Embryonic facial prominence (tissue), 1 donor: ENCODE data around the gene PLEKHA5.
"Not testable (repeated sequence)": the region's sequence is repeated elsewhere in the genome, so short reads cannot be mapped to it uniquely, and the experiment has no call there.

Source experiments
- DNase-seq: peaks from one replicate; pipeline ENCODE4 v3.0.0-alpha.2; 2016; ENCODE audit errors: extremely low spot score

The PLEKHA5 gene

DNA sequence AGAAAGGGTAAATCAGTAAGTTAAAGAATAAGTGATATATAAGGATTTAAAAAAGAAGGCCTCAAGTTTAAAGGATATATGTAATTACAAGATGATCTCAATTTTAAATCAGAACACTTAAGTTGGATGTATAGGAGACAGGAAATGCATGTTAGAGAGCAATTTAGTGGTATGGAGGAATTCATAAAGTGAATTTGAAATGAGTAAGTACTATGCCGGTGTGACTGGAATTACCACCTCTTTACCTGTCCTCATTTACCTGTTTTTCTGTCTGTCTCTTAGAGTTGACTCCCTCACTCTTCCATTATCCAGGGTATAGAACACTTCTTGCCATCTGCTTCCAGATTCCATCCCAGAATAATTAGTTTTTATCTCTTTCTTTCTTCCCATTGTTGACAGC lies 73.5 kb downstream of the PLEKHA5 start:
- no peak for DNase-seq

DNA sequence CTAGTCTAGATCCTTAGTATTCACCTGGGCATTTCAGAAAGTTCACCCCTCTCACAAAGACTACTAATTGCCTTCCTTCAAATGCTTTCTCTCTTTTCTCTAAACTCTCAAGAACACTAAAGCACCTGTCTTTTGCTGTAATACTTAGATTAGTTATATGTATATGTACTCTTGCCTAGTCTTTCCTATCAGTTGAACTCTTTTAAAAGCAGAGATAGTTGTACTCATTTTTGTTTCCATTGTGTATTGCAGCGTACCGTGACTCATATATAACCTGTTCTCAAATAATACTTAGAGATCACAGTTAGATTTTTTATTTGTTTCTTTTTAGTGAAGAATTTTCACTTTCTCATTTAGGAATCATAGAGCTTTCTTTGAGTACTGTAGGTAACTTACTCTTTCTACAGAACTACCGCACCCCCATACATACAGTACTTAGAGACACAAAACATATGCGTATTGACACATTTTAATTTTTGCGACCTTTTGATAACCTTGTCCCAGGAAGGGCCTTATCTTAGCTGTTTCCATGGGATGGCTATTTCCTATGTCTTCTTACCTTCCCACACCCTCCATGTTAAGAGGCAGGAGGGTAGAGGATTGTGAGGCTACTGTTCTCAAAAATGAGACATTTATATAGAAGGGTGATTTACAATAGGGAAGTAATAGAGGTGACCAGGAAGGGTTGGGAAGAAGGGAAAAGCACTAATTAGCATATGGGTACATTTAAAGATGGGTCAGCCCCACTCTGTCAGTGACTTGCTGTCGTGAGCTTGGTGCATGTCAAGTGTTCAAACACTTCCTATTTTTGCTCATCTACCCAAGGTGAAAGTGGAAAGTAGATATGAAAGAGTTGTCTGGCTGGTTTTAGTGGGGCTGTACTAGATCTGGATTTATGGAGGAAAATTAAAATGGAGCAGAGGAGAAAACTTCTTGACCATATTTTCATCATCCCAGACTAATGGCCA lies 74.3 kb downstream of the PLEKHA5 start:
- DNase-seq, result no peak

DNA sequence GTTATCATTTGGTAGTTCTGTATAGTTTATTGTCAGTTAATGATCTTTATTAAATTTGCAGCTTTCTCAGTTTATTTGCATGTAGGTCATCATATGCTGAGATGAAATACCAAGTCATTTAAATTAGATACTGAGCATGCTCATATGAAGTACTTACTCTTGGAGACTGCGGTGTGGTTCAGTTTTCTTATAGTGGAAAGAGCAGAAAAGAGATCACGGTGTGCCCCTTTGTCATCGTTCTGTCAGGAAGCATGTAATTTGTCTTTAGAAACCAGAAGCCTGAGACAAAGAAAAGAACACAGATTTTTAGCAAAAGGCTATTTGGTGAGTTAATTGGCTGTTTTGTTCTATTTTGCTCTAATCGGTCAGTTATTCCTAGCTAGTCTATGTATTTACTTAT lies 75.6 kb downstream of the PLEKHA5 start:
- no peak for DNase-seq

DNA sequence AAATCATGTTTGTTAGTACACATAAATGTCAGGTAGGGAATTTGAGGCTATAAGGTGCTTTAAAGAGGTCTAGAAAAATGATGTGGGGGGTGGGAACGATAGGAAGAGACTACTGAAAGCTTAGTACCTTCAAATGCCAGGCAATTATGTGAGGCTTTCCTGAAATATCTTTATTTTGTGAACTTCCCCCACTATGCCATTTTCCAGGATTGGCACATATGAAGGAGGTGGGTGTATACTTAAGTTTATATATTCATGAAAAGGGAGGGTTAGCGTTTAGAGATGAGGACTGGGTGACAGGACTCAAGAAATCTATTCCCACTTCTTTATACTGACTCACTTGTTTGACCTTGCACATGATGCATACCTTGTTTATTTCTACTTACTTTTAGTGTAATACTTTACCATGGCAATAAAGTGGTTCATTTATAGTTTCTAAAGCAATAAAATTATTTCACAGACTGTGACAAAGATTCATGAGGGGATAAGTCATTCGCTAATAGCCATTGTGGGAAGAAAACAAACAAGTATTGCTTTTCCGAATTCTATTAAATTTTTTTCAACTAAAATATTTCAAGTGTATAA lies 77.1 kb downstream of the PLEKHA5 start:
- DNase-seq, result no peak

DNA sequence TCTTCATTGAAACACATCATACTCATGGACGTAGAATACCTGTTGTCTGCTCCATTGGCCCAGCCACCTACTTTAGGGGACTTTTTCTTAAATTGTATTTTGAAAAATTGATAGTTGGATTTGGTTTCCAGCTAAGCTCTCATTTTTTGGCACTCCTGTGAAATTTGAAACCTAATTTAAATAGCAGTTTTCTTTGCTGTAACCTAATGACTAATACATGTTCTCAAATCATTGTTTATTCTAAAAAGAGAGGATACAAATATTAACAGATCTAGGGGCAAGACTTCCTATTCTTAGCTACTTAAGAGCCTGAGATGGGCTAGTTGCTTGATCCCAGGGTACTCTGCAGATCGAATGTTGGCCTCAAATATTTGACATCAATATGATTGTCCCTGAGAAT lies 78.9 kb downstream of the PLEKHA5 start:
- no peak for DNase-seq

DNA sequence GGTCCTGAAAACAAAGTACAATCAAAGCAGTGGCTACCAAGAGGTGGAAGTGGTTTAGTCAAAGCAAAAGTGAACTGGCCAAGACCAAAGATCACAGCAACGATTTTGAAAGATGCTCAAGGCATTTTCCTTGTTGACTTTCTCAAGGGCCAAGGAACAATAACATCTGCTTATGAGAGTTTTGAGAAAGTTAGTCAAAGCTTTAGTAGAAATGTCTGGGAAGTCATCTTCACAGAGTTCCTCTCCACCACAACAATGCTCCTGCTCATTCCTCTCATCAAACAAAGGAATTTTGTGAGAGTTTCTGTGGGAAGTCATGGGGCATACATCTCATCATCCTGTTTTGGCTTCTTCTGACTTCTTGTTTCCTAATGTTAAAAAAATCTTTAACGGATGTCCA lies 80.1 kb downstream of the PLEKHA5 start:
- no peak for DNase-seq

GRCh38 chr12:19211802-19212201 lies 82.3 kb downstream of the PLEKHA5 start:
- no peak for DNase-seq

GRCh38 chr12:19212245-19212644 lies 82.7 kb downstream of the PLEKHA5 start:
- no peak for DNase-seq

- no peak for DNase-seq
Measured at GRCh38 chr12:19214020-19214419, 84.5 kb downstream of the PLEKHA5 start.

DNA sequence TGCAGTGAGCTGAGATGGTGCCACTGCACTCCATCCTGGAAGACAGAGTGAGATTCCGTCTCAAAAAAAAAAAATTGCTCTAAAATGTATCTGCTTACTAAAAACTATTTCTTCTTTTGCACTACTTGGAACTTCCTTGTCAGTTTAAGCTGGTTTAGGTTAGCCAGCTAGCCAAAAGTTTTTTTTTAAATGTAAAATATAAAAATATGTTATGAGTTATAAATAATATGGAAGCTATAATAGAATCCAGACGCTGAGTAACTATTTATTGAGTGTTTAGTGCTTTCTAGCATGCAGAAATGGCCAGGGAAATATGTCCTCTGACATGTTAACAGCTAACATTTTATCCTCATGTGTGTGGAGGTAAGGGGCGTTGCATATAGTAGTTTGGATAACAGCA lies 85.6 kb downstream of the PLEKHA5 start:
- peak; percentile 69 for DNase-seq

DNA sequence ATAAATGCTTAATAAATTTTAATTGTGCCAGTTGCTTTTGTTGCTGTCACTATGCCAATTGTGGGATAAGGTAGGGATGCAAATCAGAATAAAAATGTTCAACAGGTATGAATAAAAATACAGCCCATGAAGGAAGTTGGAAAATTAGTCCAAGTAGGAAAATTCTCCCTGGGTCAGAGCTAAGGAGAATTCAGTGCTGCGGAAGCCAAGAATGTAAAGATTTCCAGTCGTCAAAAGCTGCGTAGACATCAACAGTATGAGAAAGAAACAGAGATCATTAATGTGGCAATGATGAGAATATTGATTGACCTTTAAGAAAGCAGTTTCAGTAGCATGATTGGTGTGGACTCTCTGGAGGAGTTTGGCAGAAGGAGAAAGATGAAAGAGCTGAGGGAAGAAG lies 87.9 kb downstream of the PLEKHA5 start:
- DNase-seq, result no peak

DNA sequence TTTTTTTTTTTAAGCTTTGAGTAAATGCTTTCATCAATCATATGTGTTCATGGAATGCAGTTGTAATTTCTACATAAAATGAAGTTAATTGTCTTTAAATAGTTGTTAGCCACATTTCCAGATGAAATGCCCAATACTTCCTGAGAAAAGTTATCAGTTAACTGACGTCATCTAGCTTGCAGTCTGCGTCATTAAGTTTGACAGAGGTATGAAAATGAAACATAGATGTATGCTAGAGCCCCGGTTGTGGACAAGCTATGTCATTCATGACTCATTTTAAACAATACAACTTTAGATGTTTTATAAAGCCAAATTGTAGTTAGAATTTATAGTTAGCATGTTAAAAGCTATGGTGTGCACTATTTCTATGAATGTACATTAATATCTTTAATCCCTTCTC lies 90.7 kb downstream of the PLEKHA5 start:
- no peak for DNase-seq

GRCh38 chr12:19220852-19221466 lies 91.4 kb downstream of the PLEKHA5 start:
- no peak for DNase-seq

DNA sequence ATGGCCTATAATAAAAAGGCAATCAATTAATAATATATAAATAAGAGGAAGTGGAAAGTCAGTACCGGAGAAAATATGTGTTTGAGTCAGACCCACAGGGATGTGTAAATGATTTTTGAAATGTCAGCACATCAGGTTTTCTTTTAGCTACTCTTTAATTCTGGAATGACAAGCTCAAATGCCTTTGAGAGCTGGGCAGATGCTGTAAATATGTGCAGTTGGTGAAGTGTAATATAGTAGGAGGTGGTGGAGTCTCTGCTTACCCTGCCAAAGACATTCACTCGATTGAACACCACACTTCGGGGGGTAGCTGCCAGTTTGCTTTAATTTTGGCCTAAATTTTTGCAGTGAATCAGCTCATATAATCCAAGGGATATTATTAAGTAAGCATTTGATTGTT lies 93.0 kb downstream of the PLEKHA5 start:
- DNase-seq, result no peak

- DNase-seq, result no peak
Measured at GRCh38 chr12:19223018-19223417, 93.5 kb downstream of the PLEKHA5 start.

DNA sequence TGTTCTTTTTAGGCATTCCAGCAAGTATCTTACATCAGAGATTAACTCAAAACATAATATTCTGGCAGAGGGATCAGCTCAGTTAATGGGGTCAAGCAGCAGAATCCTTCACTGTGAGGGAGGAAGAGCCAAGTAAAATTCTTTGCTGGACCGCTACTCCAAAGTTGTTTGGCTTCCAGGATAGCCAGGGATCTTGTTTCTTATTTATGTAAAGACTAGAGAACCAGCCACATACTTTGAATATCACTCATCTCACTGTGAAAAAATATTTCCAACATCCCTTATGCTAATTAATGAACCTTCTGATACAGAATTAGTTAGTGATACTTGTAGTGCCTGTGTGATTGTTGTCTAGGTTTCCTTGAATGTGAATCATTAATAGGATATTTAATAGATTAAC lies 94.2 kb downstream of the PLEKHA5 start:
- DNase-seq, result no peak

- no peak for DNase-seq
Measured at GRCh38 chr12:19224746-19225145, 95.2 kb downstream of the PLEKHA5 start.

GRCh38 chr12:19227190-19227879 lies 97.8 kb downstream of the PLEKHA5 start:
- no peak for DNase-seq

DNA sequence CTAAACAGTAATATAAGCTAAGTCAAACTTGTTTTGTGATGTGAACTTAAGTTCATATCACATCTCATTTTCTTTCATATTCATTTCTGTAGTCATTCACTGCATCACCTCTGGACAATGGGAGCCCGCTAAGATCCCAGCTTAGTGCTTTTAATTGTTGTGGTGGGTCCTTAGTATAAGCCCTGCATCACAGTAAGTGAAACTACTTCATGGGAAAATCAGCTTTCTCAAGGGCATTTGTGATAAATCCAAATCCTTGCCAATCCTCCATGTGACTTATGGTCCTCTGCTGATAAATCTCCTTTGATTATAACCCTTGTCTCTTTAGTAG lies 98.3 kb downstream of the PLEKHA5 start:
- DNase-seq, result no peak

- DNase-seq, result not testable (repeated sequence)
Measured at GRCh38 chr12:19229021-19229420, 99.5 kb downstream of the PLEKHA5 start.

DNA sequence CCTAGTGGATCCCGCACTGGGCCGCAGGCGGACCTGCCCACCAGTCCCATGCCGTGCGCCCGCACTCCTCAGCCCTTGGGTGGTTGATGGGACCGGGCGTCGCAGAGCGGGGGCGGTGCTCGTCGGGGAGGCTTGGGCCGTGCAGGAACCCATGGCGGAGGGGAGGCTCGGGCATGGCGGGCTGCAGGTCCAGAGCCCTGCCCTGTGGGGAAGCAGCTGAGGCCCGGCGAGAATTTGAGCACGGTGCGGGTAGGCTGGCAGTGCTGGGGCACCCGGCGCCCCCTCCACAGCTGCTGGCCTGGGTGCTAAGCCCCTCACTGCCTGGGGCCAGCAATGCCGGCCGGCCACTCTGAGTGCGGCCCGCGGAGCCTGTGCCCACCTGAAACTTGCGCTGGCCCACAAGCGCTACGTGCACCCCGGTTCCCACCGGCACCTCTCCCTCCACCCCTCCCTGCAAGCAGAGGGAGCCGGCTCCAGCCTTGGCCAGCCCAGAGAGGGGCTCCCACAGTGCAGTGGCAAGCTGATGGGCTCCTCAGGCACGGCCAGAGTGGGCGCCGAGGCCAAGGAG lies 100.8 kb downstream of the PLEKHA5 start:
- no peak for DNase-seq

DNA sequence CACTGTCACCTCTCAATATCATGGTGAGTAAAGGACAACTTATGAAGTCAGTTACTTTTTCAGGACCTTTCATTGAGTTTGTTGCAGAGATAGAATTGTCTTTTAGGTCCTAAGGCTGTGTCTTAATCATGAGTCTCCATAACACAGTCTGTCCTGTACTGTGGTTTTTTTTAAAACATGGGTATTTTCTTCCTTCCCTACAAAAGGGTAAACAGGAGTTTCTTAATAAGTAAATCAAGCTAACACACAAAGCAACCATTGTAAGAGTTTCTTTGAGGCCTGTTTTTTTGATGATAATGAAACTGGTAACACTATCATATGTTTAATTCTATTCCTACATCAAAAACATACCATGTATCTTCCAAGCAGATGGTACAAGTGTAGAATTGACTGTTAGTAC lies 101.4 kb downstream of the PLEKHA5 start:
- no peak for DNase-seq
